Measurements from ENCODE around the gene ARL14EPL. TPM values are rescaled to one million over a fixed set of nuclear protein-coding genes. Genes with fewer than 3 reads are reported as not detected.

The ARL14EPL gene
- total and polyA plus RNA-seq, 2 donors (not counting 3 experiments of a cell fraction or from before 2014, with no cell fraction given), result 0.10 to 0.58 TPM

DNA sequence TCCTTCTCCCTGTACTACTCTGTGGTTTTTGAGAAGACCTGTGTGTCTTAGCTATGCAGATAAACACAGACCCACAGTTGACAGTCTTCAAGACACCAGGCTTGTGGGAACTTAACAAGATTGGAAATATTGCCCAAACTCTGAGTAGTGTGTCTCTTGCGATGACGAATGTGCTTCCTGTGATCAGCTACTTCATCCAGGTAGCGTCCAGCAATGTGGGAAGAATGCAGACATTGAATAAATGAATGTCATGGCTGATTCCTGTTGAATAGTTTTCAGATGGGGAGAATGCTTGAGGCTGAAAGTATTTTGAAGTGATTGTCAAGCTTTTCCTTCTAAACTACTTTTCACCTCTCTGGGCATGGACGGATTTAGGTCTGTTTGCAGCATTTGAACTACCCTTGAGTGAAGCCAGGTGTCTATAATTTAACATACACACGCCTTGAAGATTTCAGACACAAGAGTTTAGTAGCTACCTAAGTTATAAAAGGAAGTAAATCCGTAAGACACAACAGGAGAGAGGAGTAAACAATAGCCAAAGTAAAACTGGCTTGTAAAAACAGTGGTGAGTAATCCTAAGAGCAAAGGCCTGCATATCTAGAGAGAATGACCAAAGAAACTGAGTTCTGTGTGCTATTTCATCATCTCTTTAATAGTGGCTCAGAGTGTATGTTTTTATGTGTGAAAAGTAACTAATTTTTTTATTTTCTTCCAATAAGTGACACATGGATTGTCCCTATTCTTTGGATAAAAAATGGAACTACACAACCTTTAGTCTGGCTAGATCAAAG lies 30.0 kb upstream of the ARL14EPL start:
- Histone ChIP-seq H3K9me3 (replicated peaks; ENCODE audit: control insufficient read depth, insufficient read depth, low read length) (no peaks in the 10 kb centered on the region), H3K9me1 (replicated peaks; ENCODE audit: control insufficient read depth, extremely low read depth, insufficient read depth, low read length) (no peaks in the 10 kb centered on the region), H3K27me3 (ENCODE audit: control insufficient read depth in 2 of 2, insufficient read depth in 2 of 2, low read length in 2 of 2) (no peaks in the 10 kb centered on the region), H3K79me2 (ENCODE audit: control insufficient read depth, insufficient read depth, low read length) (no peaks in the 10 kb centered on the region), H3K27ac (ENCODE audit: insufficient read depth, low read depth, low read length) (no peak overlapping the region), H3K4me1 (ENCODE audit: control insufficient read depth, extremely low read depth, insufficient read depth, low read length) (no peaks in the 10 kb centered on the region), H3K4me2 (ENCODE audit: insufficient read depth, low read length) (no peak overlapping the region), H3K9ac (replicated peaks; ENCODE audit: extremely low read depth, insufficient read depth, low read length) (no peak overlapping the region), H2AFZ (ENCODE audit: low read depth, low read length) (no peak overlapping the region), H3K4me3 (replicated peaks in 1 of 3; ENCODE audit: insufficient read depth in 1 of 3, low read depth in 1 of 3, low read length in 3 of 3) (no peak overlapping the region), H3K36me3 (ENCODE audit: control insufficient read depth in 2 of 2, extremely low read depth in 1 of 2, insufficient read depth in 2 of 2, low read length in 2 of 2) (no peaks in the 10 kb centered on the region), H4K20me1 (replicated peaks; ENCODE audit: control insufficient read depth, extremely low read depth, insufficient read depth, low read length) (no peaks in the 10 kb centered on the region)
- TF ChIP-seq JUN (IDR thresholded peaks at IDR 0.05; ENCODE audit: borderline replicate concordance, insufficient read depth, insufficient read length, low read depth) (no peak), FOS (IDR thresholded peaks at IDR 0.05; ENCODE audit: borderline replicate concordance, insufficient read depth, low read length) (no peak), POLR2A (IDR thresholded peaks at IDR 0.05; ENCODE audit: low read depth, low read length) (no peak), MYC (IDR thresholded peaks at IDR 0.05; ENCODE audit: low read depth, low read length) (no peak), MAX (IDR thresholded peaks at IDR 0.05; ENCODE audit: insufficient read depth, insufficient read length) (no peak), POLR2AphosphoS5 (IDR thresholded peaks at IDR 0.05; ENCODE audit: insufficient read depth, low read depth, low read length) (no peak), GATA2 (IDR thresholded peaks at IDR 0.05; ENCODE audit: insufficient read depth, insufficient read length, low read depth, low read length) (no peak), EZH2 (IDR thresholded peaks at IDR 0.05; ENCODE audit: borderline replicate concordance, low read depth, low read length, severe bottlenecking) (no peak)
- TF ChIP-seq, protein P1, sequence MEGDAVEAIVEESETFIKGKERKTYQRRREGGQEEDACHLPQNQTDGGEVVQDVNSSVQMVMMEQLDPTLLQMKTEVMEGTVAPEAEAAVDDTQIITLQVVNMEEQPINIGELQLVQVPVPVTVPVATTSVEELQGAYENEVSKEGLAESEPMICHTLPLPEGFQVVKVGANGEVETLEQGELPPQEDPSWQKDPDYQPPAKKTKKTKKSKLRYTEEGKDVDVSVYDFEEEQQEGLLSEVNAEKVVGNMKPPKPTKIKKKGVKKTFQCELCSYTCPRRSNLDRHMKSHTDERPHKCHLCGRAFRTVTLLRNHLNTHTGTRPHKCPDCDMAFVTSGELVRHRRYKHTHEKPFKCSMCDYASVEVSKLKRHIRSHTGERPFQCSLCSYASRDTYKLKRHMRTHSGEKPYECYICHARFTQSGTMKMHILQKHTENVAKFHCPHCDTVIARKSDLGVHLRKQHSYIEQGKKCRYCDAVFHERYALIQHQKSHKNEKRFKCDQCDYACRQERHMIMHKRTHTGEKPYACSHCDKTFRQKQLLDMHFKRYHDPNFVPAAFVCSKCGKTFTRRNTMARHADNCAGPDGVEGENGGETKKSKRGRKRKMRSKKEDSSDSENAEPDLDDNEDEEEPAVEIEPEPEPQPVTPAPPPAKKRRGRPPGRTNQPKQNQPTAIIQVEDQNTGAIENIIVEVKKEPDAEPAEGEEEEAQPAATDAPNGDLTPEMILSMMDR (IDR thresholded peaks at IDR 0.05; ENCODE audit: extremely low read depth in 1 of 2, insufficient read depth in 1 of 2, low read depth in 1 of 2, low read length in 2 of 2), result no peak
- ChIA-PET CTCF (interaction anchor here (0.8 kb wide), 1 partner anchor 41 kb away, joined by 3 read pairs; no protein-coding TSS in a partner anchor), POLR2A (no interaction called here)
- peak; percentile 6 for DNase-seq (ENCODE audit: low read depth, low spot score)
- dilution Hi-C loops (cut with MboI; ENCODE audit: extremely low pct_ligation_motif_present, low sequenced_read_pairs), result no loop called here
- intact Hi-C loops (cut with micrococcal nuclease), result no loop called here
- BruUV-seq (replicated peaks), result no TSS peak
- no peak for FAIRE-seq
